ENCODE data around the gene GSTA4.

Gene GSTA4

GRCh38 chr6:53029761-53030160 lies 34.7 kb upstream of the GSTA4 start:
- no peak for DNase-seq (ENCODE audit: low spot score)
- TF ChIP-seq CTCF (conservative IDR thresholded peaks at IDR 0.05; ENCODE audit: low read depth): no peak
- ChIA-PET POLR2A (ENCODE audit: low non-redundant PET) (no interaction called here), CTCF (interaction anchor here (0.5 to 0.9 kb wide), 2 partner anchors 10 to 345 kb away, joined by 3 to 4 read pairs; no protein-coding TSS in a partner anchor)
- no peak overlapping the region for H3K27ac ChIP-seq

GRCh38 chr6:53029257-53029656 lies 34.2 kb upstream of the GSTA4 start:
- TF ChIP-seq CTCF (conservative IDR thresholded peaks at IDR 0.05; ENCODE audit: low read depth): no peak
- H3K27ac ChIP-seq: no peak overlapping the region
- ChIA-PET POLR2A (ENCODE audit: low non-redundant PET) (no interaction called here), CTCF (interaction anchor here (0.9 kb wide), 1 partner anchor 344 kb away, joined by 4 read pairs; no protein-coding TSS in a partner anchor)
- DNase-seq (ENCODE audit: low spot score): no peak

GRCh38 chr6:53028467-53028866 lies 33.4 kb upstream of the GSTA4 start:
- TF ChIP-seq CTCF (conservative IDR thresholded peaks at IDR 0.05; ENCODE audit: low read depth): no peak
- ChIA-PET POLR2A (ENCODE audit: low non-redundant PET) (no interaction called here), CTCF (no interaction called here)
- DNase-seq (ENCODE audit: low spot score): no peak
- no peak overlapping the region for H3K27ac ChIP-seq

- CTCF ChIA-PET: no interaction called here
- H3K27ac ChIP-seq: no peak overlapping the region
- POLR2A ChIA-PET (ENCODE audit: low non-redundant PET): no interaction called here
- DNase-seq (ENCODE audit: low spot score): no peak
- no peak for TF ChIP-seq CTCF (conservative IDR thresholded peaks at IDR 0.05; ENCODE audit: low read depth)
Measured at GRCh38 chr6:53027131-53027718, 32.1 kb upstream of the GSTA4 start.

- DNase-seq (ENCODE audit: low spot score): no peak
- no peak overlapping the region for H3K27ac ChIP-seq
- no peak for TF ChIP-seq CTCF (conservative IDR thresholded peaks at IDR 0.05; ENCODE audit: low read depth)
- ChIA-PET CTCF (no interaction called here), POLR2A (ENCODE audit: low non-redundant PET) (no interaction called here)
Measured at GRCh38 chr6:53026526-53026925, 31.4 kb upstream of the GSTA4 start.

- H3K27ac ChIP-seq: no peak overlapping the region
- CTCF ChIA-PET: interaction anchor here (0.6 kb wide), 2 partner anchors 8 to 209 kb away, joined by 3 to 5 read pairs; no protein-coding TSS in a partner anchor
- POLR2A ChIA-PET (ENCODE audit: low non-redundant PET): no interaction called here
- DNase-seq (ENCODE audit: low spot score): no peak
- TF ChIP-seq CTCF (conservative IDR thresholded peaks at IDR 0.05; ENCODE audit: low read depth): no peak
Measured at GRCh38 chr6:53023323-53023722, 28.2 kb upstream of the GSTA4 start.

All from RWPE1 (cell line).